ENCODE results near the gene PROB1.
"Not testable (repeated sequence)": the region's sequence is repeated elsewhere in the genome, so short reads cannot be mapped to it uniquely, and the experiment has no call there.

Gene PROB1, protein sequence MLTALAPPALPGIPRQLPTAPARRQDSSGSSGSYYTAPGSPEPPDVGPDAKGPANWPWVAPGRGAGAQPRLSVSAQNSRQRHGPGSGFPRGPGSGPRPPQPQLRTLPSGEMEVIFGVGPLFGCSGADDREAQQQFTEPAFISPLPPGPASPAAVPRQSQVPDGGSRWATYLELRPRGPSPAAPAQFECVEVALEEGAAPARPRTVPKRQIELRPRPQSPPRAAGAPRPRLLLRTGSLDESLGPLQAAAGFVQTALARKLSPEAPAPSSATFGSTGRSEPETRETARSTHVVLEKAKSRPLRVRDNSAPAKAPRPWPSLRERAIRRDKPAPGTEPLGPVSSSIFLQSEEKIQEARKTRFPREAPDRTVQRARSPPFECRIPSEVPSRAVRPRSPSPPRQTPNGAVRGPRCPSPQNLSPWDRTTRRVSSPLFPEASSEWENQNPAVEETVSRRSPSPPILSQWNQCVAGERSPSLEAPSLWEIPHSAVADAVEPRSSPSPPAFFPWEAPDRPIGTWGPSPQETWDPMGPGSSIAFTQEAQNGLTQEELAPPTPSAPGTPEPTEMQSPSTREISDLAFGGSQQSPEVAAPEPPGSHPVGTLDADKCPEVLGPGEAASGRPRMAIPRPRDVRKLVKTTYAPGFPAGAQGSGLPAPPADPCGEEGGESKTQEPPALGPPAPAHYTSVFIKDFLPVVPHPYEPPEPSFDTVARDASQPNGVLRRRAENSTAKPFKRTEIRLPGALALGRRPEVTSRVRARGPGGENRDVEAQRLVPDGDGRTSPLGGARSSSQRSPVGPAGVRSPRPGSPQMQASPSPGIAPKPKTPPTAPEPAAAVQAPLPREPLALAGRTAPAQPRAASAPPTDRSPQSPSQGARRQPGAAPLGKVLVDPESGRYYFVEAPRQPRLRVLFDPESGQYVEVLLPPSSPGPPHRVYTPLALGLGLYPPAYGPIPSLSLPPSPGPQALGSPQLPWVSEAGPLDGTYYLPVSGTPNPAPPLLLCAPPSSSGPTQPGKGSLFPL

DNA sequence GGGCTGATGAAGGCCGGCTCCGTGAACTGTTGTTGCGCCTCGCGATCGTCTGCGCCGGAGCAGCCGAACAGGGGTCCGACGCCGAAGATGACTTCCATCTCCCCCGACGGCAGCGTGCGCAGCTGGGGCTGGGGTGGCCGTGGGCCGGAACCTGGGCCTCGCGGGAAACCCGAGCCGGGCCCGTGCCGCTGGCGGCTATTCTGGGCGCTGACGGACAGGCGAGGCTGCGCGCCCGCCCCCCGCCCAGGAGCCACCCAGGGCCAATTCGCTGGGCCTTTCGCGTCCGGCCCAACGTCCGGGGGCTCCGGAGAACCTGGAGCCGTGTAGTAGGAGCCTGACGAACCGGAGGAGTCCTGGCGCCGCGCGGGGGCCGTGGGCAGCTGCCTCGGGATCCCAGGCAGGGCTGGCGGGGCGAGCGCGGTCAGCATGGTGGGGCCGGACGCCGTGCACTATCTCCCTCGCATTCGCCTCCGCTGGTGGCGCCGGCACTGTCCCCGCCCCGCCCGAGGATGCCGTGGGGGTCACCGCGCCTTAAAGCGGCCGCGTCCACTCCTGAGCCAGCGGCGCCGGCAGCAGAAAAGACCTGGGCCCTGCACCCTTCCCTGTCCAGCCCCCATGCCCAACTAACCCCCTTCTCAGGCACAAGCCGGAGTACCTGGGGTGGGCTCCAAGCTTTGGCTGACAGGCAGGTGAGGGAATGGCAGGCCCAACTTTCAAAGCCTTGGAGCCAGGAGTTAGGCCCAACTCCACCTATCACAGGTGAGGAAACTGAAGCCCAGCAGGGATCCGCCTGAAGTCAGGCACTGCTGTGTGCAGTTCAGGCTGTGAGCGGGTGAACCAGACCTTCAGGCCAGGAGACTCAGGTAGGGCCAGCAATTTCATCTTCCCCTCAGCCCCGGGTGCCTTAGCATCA is at the start of gene PROB1:
TSS of gene PROB1 (minus strand) at position 451 of the 913 bp plus-strand sequence. CDS start at position 428, 23 bp downstream.
- no peak for DNase-seq (ENCODE audit: low read depth in 2 of 2)

DNA sequence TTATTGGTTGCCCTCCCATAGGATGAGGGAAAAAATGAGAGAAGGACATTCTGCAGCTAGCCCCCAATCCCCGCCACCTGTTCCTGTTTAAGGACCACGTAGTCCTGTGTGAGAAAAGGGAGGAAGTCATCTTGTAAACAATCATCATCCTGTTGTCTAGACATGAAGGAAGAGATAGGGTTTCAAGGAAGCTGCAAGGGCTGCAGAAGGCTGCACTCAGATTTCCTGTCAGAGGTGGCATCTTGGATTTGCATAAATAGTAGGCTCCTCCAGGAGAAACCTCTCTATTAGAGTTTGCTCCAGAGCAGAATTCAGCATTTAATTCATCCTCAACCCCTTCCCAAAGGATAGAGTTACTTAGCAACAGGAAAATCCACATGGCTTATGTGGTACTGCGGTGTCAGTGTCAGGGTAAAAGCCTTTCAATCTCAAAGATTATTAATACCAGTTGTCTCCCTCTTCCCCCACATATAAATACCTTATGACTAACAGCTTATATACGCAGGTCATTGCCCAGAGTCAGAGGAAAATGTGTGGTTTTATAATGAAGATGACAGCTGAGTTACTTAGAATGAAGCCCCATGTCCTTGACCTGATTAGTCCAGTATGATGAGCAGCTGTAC is 49.0 kb upstream of the PROB1 start:
- peak; percentile 83 to 85 for DNase-seq (ENCODE audit: low read depth in 2 of 2)

DNA sequence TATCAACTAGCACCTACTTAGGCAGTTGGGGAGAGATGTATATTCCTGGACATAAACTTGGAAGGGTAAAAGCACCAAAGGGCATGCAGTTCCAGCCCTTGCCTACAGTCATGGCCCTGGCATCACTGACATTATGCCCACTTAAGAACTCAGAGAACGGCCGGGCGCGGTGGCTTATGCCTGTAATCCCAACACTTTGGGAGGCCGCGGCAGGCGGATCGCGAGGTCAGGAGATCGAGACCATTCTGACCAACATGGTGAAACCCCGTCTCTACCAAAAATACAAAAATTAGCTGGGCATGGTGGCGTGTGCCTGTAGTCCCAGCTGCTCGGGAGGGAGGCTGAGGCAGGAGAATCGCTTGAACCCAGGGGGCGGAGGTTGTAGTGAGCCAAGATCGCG is 45.5 kb upstream of the PROB1 start:
- DNase-seq (ENCODE audit: low read depth in 2 of 2) = not testable (repeated sequence)

DNA sequence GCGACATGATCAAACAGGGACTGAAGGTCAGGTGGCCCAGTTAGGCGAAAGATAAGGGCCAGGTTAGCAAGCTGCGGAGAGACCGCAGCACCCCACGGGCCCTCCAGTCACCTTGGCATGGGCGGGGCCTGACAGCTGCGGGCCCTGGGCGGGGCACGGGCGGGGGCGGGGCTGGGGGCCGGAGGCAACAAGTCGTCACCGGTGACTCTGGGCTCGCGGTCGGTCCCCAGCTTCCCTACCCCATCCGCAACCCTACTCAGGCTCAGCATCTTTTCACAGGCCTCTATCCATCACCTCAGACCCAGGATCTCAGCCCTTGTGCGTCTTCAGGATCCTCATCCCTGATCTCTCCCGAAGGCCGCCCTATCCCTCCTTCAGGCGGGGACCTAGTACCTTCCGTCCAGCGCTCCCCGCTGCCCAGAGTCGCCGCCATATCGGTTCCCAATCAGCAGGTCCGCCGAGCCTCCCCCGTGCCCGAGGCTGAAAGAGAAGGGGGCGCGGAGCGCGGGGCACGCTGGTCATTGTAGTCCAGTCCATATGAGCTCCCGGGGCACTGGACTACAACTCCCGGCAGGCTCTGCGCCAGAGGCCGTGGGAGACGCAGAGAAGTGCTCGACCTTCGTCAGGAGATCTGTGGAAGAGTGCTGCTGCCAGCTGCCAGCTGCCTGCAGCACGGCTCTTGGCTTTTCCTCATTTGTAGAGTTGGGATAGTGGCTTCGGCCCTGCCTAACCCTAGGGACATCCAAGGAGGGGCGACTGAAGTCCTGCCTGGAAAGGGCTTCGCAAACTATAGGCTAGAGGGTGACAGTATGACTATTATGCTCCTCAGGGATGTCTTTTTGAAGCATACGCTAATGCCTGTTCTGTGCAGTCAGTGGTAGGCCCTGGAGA is 44.4 kb upstream of the PROB1 start, which contains the start of gene DNAJC18:
TSS of gene DNAJC18 (minus strand) at position 513 of the 891 bp plus-strand sequence. CDS start at position 433, 80 bp downstream.
- peak; percentile 75 to 77 for DNase-seq (ENCODE audit: low read depth in 2 of 2)

DNA sequence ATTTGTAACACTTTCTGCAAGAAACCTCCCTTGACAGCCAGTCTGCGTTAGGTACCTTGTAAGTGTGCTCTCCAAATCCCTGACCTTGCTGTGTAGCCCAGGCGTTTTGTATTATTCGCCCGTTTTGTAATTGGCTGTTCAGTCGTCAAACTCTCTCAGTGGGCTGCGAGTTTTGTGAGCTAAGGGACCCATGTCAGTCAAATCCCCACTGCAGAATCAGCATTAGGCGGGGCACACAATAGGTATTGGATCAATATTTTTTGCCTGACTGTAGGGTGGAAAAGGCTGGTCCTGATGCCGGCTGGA is 43.8 kb upstream of the PROB1 start:
- no peak for DNase-seq (ENCODE audit: low read depth in 2 of 2)

DNA sequence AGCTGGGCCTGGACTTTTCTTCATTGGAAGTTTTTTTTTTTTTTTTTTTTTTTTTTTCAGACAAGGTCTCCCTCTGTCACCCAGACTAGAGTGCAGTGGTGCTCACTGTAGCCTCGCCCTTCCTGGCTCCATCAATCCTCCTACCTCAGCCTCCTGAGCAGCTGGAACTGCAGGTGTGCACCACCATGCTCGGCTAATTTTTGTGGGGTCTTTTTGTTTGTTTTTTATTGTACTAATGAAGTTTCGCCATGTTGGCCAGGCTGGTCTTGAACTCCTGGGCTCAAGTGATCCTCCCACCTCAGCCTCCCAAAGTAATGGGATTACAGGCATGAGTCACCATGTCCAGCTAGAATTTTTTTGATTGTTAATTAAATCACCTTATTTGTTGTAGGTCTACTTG is 40.8 kb upstream of the PROB1 start:
- DNase-seq (ENCODE audit: low read depth in 2 of 2) = no peak

DNA sequence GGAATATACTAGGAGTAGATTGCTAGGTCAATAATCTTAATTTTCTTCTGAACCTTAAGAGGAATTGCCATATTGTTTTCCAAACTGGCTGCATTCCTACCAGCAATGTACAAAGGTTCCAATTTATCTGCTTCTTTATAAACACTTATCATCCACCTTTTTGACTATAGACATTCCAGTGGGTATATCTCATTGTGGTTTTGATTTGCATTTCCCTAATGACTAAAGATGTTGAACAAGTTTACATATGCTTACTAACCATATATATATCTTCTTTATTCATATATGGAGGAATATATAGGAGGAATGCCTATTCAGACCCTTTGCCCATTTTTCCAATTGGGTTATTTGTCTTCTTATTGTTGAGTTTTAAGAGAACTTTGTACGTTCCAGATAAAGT is 36.8 kb upstream of the PROB1 start:
- no peak for DNase-seq (ENCODE audit: low read depth in 2 of 2)

DNA sequence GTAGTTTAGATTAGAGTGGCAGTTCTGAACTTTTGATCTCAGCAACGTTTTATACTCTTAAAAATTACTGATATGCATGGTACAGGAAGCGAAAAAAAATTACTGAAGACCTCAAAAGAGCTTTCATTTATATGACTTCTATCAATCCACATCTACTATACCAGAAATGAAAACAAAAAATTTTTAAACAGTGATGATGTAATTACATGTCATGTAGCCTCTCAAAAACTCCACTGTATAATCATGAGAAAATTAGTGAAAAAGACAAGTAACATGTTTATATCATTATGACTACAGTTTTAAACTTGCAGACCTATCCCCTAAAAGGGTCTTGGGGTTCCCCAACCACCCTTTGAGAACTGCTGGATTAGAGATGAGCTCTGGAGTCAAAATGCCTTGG is 35.1 kb upstream of the PROB1 start:
- DNase-seq (ENCODE audit: low read depth in 2 of 2) = no peak

DNA sequence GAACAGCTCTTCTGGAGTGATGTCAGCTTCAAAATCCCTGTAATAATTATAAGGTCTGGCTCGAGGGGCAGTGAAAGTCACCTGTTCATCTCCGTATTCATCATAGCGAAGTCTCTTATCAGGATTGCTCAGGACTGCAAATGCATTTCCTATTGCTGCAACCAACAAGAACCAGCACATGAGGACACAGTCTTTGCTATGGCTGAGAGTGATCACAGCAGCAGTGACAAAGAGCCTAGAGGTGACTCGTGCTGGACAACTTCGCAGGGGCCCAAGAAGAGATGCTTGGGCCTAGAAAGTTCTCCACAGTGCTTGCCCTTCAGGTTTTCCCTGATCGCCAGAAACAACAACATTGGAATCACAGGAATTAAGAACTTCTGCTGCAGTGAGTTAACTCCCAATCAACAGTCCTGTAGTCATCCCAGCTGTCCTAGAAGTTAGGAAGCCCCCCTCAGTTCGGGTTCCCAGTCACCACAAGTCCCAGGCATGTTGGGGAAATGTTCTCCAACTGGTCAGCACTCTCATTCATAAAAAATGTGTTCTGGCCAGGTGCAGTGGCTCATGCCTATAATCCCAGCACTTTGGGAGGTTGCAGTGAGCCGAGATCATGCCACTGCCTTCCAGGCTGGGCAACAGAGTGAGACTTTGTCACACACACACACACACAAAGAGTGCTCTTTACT is 31.4 kb upstream of the PROB1 start:
- peak; percentile 15 to 19 for DNase-seq (ENCODE audit: low read depth in 2 of 2)

DNA sequence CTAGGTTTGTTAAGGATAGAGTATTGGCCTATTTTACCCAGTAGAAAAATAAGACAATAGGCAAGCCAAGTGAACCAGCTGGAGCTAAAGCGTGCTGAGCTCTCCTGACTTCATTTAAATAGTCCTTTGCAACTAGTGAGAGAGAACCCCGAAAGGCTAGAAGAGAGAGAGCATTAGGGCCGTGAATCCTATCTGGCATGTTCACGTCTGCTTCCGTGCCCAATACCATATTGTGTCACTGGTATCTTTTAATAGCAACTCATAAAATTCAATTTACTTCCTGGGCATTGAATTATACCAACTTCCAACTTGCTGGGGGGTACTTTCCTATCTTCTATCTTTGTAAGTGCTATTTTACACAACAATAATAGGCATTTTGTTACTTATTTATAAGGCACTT is 30.6 kb upstream of the PROB1 start:
- no peak for DNase-seq (ENCODE audit: low read depth in 2 of 2)

DNA sequence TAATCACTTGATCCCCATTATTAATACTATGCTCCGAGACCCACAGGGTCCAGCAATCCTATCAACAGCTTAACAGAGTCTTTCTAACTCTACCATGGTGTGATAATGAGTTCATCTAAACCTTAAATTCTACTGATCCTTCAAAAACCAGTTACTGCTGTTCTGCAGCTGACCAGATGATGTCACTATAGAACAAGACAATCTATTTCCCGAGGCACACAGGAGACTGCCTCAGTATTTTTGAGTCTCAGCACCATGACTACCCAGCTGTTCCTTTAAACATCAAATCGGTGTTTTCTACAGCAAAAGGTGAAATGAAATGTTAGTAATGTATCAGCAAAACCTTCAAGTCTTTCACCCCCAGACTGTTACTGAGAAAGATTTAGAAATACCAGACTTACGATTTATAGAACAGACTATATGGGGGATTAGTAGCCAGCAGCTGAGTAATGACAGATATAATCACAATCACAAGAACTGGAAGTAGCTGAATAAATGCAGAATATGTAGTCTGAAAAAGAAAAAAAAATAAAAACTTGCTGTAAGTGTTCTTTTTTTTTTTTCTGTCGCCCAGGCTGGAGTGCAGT is 27.5 kb upstream of the PROB1 start:
- DNase-seq (ENCODE audit: low read depth in 2 of 2) = peak; percentile 35 to 49

DNA sequence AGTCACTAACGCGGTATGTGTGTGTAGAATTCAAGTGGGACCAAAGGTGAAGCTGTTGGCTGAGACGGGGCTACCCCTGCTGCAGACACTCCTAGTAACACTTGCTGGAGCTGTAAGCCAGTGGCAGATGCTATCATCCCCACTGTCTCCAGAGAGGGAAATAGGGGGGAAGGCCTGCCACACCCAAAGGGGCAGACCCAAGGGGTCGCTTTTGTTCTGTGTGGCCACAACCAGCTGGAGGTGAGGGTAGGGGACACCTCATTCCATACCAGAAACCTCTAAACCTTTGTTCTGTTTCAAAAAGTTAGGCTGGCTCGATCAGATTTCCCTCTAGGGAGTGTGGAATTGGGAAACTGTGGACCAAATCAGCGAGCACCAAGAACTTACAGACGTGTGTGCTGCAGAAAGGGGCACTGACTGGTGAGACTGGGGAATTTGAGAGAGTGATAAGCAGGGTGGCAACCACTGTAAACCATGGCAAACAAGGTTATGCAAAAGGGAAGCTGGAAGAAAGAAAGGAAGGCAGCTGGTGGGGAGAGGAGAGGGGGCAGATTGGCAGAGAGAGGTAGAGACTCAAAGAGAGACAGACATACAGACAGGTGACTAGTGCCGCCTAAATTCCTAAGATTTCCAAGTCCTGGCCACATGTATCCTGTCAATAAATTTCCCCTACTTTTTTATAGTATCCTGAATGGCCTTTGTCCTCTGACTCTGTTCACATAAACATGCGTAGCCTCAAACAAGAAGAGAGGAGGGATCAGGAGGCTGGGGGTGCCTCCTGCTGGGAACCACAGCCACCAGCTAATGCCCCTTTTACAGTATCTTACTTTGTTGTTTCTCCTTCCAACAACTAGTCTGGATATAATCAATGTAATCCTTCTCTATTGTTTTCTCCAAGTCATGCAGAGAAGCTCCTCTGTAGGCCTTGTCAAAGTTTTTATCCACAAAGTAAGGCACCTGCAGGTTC is 24.6 kb upstream of the PROB1 start:
- DNase-seq (ENCODE audit: low read depth in 2 of 2) = no peak

DNA sequence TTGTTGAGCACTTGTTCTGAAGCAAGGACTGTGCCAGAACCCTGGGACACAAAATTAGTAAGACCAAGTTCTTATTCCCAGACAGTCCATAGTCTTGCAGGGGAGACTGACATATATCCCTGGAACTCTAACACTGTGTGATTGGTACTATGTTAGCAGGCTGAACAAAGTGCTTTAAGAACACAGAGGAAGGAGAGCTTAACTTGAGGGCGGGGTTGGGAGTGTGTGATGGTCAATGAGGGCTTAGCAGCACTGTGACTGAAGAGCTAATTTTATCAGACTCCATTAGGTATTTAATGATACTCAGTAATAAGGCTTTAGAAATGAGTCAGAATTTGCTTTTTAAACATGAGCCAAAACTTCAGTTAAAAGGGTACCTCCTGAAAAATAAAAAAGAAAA is 23.9 kb upstream of the PROB1 start:
- no peak for DNase-seq (ENCODE audit: low read depth in 2 of 2)

DNA sequence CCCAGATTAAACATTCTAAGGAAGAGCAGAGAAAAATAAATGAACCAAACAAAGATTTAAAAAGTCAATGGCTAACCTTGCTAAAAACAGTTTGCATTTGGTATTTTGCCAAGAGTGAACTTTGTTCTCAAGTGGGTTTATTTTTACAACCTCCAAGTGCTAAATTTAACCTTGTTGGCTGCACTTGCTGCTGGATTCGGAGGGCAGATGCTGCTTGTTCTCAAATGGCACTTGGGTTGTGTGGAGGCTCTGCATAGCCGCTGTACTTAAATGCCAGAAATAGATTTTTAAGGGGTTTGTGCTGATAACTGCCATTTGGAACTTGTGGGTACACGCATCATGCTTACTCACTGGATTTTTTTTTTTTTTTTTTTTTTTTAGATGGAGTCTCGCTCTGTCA is 22.3 kb upstream of the PROB1 start:
- no peak for DNase-seq (ENCODE audit: low read depth in 2 of 2)

DNA sequence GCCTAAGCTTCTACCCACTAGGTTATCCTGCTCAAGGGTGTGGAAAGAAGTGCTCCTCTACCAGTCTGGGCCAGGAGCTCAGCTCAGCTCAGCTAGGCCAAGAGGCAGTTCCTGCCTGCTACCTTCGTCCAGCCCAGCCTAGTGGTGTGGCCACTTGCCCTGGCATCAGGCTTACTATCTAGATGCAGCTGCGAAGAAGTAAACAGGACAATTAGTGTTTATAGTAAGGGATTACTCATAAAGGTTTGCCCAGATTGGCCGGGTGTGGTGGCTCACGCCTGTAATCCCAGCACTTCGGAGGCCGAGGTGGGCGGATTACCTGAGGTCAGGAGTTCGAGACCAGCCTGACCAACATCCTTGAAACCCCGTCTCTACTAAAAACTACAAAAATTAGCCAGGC is 21.7 kb upstream of the PROB1 start:
- DNase-seq (ENCODE audit: low read depth in 2 of 2) = no peak

DNA sequence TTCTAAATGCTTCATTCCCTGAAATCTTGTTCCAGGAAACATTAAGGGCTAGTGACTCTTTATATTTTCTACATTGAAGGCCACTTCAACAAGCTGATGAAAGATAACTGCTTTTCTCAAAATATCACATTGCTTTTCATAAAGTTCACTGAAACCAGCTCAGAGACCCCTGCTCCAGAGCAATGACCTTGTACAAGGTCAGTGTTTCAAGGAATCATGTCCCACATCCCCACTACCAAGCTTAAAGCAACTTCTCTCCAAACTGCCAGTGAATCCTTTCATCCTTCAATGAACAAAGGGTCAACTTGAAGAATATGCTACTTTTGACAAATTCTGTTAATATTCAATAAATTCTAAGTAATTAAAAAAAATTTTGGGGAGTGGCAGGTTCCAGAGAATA is 21.0 kb upstream of the PROB1 start:
- DNase-seq (ENCODE audit: low read depth in 2 of 2) = no peak

DNA sequence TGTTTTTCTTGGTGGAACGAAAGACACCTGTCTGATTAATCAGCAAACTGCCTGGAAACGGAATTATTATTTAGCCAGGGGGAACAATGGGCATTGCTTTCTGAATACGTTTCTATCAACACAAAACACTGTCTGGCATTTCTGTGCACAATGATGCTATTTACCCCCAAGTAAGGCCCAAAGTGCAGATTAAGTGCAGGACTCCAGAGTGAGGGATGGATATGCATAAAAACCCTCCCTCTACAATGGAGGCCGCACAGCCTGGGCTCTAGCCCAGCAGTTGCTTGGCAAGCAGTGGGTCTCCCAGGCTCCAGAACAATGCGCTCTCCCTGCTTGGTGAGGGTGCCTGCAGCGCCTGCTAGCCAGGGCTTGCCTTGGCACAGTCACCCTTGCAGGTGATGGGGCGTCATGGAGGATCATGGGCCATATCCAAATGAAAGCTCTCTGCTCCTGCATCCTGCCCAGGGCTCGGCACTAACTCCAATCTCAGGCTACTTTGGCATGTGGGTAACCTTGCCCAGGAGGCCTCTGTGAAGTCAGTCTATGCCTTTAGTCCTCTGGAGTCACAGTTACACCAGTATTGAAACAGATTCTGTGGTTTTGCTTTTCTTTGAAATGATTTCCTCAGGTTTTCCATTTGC is 20.4 kb upstream of the PROB1 start:
- DNase-seq (ENCODE audit: low read depth in 2 of 2) = no peak
